GM23338 (cell line): ENCODE data around the gene HNMT. TPM values are rescaled to one million over a fixed set of nuclear protein-coding genes. Genes with fewer than 3 reads are reported as not detected.

Experiments used
- ATAC-seq: fragments of 200-7000 bp; cut with Tn5 transposase; 3 replicates; pipeline ENCODE4 v1.9.1; 2020
- DNase-seq: peaks from one replicate; pipeline ENCODE4 v3.0.0-alpha.2; 2015; ENCODE audit warnings: low spot score
- H2AFZ ChIP-seq: fragments of 200-600 bp; sonication (generic); 2 replicates; pipeline ENCODE4 v1.8.0; 2016; ENCODE audit warnings: antibody characterized with exemption, mild to moderate bottlenecking, moderate library complexity
- H3F3A ChIP-seq: fragments of 200-600 bp; sonication (generic); replicated peaks from 2 replicates; pipeline ENCODE4 v1.8.0; 2017; ENCODE audit warnings: antibody characterized with exemption, mixed run types, low read depth
- H3K27ac ChIP-seq: fragments of 200-600 bp; sonication (generic); 2 replicates; pipeline ENCODE4 v1.6.1; 2016; ENCODE audit warnings: low read depth
- H3K27me3 ChIP-seq: fragments of 200-600 bp; sonication (generic); 2 replicates; pipeline ENCODE4 v1.8.0; 2016; ENCODE audit warnings: mild to moderate bottlenecking, mixed run types, moderate library complexity; ENCODE audit not compliant: insufficient read depth
- H3K36me3 ChIP-seq: fragments of 200-600 bp; sonication (generic); 2 replicates; pipeline ENCODE4 v1.8.0; 2016; ENCODE audit warnings: mild to moderate bottlenecking; ENCODE audit not compliant: insufficient read depth
- H3K4me1 ChIP-seq: fragments of 200-600 bp; sonication (generic); 2 replicates; pipeline ENCODE4 v1.8.0; 2016; ENCODE audit warnings: mild to moderate bottlenecking, moderate library complexity; ENCODE audit not compliant: insufficient read depth
- H3K4me2 ChIP-seq: fragments of 200-600 bp; sonication (generic); 2 replicates; pipeline ENCODE4 v1.7.1; 2017; ENCODE audit warnings: mixed run types
- H3K4me3 ChIP-seq: fragments of 200-600 bp; sonication (generic); 2 replicates; pipeline ENCODE4 v1.6.1; 2016; ENCODE audit warnings: mixed run types
- H3K79me2 ChIP-seq: fragments of 200-600 bp; sonication (generic); replicated peaks from 2 replicates; pipeline ENCODE4 v1.8.0; 2017; ENCODE audit warnings: mild to moderate bottlenecking; ENCODE audit not compliant: insufficient read depth
- H3K9me2 ChIP-seq: fragments of 200-600 bp; sonication (generic); 2 replicates; pipeline ENCODE4 v1.8.0; 2017; ENCODE audit not compliant: insufficient read depth
- H4K20me1 ChIP-seq: fragments of 200-600 bp; sonication (generic); replicated peaks from 2 replicates; pipeline ENCODE4 v1.8.0; 2017; ENCODE audit warnings: mild to moderate bottlenecking; ENCODE audit not compliant: insufficient read depth
- H3K27ac Mint-ChIP-seq: 2 replicates; pipeline ENCODE4 v1.8.0; 2020; ENCODE audit warnings: inconsistent platforms, mild to moderate bottlenecking, moderate library complexity, mixed read lengths
- H3K27me3 Mint-ChIP-seq: 3 replicates; pipeline ENCODE4 v1.8.0; 2022; ENCODE audit warnings: low read depth, mild to moderate bottlenecking, moderate library complexity, mixed read lengths, inconsistent platforms; ENCODE audit not compliant: insufficient read depth, poor library complexity
- H3K36me3 Mint-ChIP-seq: 3 replicates; pipeline ENCODE4 v1.8.0; 2021; ENCODE audit warnings: low read depth, mild to moderate bottlenecking, inconsistent platforms, moderate library complexity, mixed read lengths
- H3K4me1 Mint-ChIP-seq: 3 replicates; pipeline ENCODE4 v1.8.0; 2020; ENCODE audit warnings: mild to moderate bottlenecking, inconsistent platforms, mixed read lengths
- H3K4me3 Mint-ChIP-seq: 3 replicates; pipeline ENCODE4 v1.8.0; 2021; ENCODE audit warnings: moderate library complexity, mild to moderate bottlenecking, inconsistent platforms, mixed read lengths
- H3K9me3 Mint-ChIP-seq: 3 replicates; pipeline ENCODE4 v1.8.0; 2020; ENCODE audit warnings: moderate library complexity, mild to moderate bottlenecking, inconsistent platforms, mixed read lengths
- CREB1 ChIP-seq: fragments of 250-450 bp; sonication (Bioruptor Pico); IDR thresholded peaks from 2 replicates; pipeline ENCODE4 v1.5.0; 2020; ENCODE audit warnings: low read depth, mild to moderate bottlenecking, moderate library complexity
- CTCF ChIP-seq, 2 experiments: fragments of 200-600 bp in 1 of 2; sonication (generic) in 1 of 2; conservative IDR thresholded peaks; 2 replicates each; pipeline versions ENCODE4 v1.5.1 to v1.6.1; 2016 to 2017; ENCODE audit warnings: antibody characterized with exemption in 2 of 2, low read depth in 2 of 2, mild to moderate bottlenecking in 2 of 2, moderate library complexity in 1 of 2
- ETS1 ChIP-seq: IDR thresholded peaks from 2 replicates; pipeline ENCODE4 v1.6.1; 2016; ENCODE audit warnings: antibody characterized with exemption
- EZH2 ChIP-seq: fragments of 200-600 bp; sonication (generic); IDR thresholded peaks from one replicate; pipeline ENCODE4 v1.8.0; 2017; ENCODE audit warnings: antibody characterized with exemption, mild to moderate bottlenecking, low read depth; ENCODE audit not compliant: unreplicated experiment
- EZH2phosphoT487 ChIP-seq: fragments of 200-600 bp; sonication (generic); IDR thresholded peaks from one replicate; pipeline ENCODE4 v1.8.1; 2018; ENCODE audit warnings: antibody characterized with exemption; ENCODE audit not compliant: unreplicated experiment
- JUNB ChIP-seq: IDR thresholded peaks from one replicate; pipeline ENCODE4 v1.6.1; 2016; ENCODE audit warnings: antibody characterized with exemption; ENCODE audit not compliant: unreplicated experiment
- NANOG ChIP-seq: IDR thresholded peaks from 2 replicates; pipeline ENCODE4 v1.6.1; 2016; ENCODE audit warnings: antibody characterized with exemption, borderline replicate concordance
- POLR2AphosphoS5 ChIP-seq: IDR thresholded peaks from 2 replicates; pipeline ENCODE4 v1.6.1; 2016; ENCODE audit warnings: antibody characterized with exemption, low read depth
- REST ChIP-seq: IDR thresholded peaks from one replicate; pipeline ENCODE4 v1.6.1; 2018; ENCODE audit warnings: antibody characterized with exemption; ENCODE audit not compliant: unreplicated experiment
- STAT1 ChIP-seq: IDR thresholded peaks from one replicate; pipeline ENCODE4 v1.6.1; 2016; ENCODE audit warnings: antibody characterized with exemption; ENCODE audit not compliant: unreplicated experiment
- ZNF114 ChIP-seq: fragments of 250-450 bp; sonication (Bioruptor Pico); IDR thresholded peaks from 2 replicates; pipeline ENCODE4 v1.5.0; 2020; ENCODE audit warnings: mild to moderate bottlenecking, moderate library complexity
- ZNF331 ChIP-seq: fragments of 250-450 bp; sonication (Bioruptor Pico); IDR thresholded peaks from 2 replicates; pipeline ENCODE4 v1.5.0; 2020; ENCODE audit warnings: low read depth, mild to moderate bottlenecking, moderate library complexity
- ZNF462 ChIP-seq: fragments of 250-450 bp; sonication (Bioruptor Pico); IDR thresholded peaks from 2 replicates; pipeline ENCODE4 v1.5.0; 2020; ENCODE audit warnings: mild to moderate bottlenecking, moderate library complexity
- polyA plus RNA-seq: library from polyadenylated mRNA; unstranded; fragments of >200 nt; fragmentation: Nextera tagmentation; extraction: Ambion mirVana; gene quantifications from 2 replicates; pipeline ENCODE4 v1.2.1, GENCODE V29; 2016
- total RNA-seq: library from RNA; depleted of rRNA; stranded (reverse); fragments of >200 nt; shearing (Covaris generic); gene quantifications from 2 replicates; pipeline ENCODE4 v1.2.3, GENCODE V29; 2014

HNMT gene
- total and polyA plus RNA-seq, 2 experiments from 2014 or later, result 3.3 to 3.4 TPM

- no peak for TF ChIP-seq POLR2AphosphoS5
Measured at GRCh38 chr2:138029276-138029675, 65.0 kb downstream of the HNMT start (continued).

- no peak for ATAC-seq
- Histone ChIP-seq H3K79me2 (no peaks in the 10 kb centered on the region), H3K27me3 (no peaks in the 10 kb centered on the region), H2AFZ (no peak overlapping the region), H3K9me2 (peaks cover 8% of the 10 kb centered on the region), H3K4me3 (no peak overlapping the region), H3F3A (no peaks in the 10 kb centered on the region), H3K27ac (no peak overlapping the region), H4K20me1 (no peaks in the 10 kb centered on the region), H3K36me3 (no peaks in the 10 kb centered on the region), H3K4me2 (no peak overlapping the region), H3K4me1 (no peaks in the 10 kb centered on the region)
- no peak for DNase-seq
- Mint-ChIP-seq H3K27me3 (no peaks in the 10 kb centered on the region), H3K27ac (no peak overlapping the region), H3K36me3 (no peaks in the 10 kb centered on the region), H3K4me1 (no peaks in the 10 kb centered on the region), H3K4me3 (no peak overlapping the region), H3K9me3 (no peaks in the 10 kb centered on the region)
- TF ChIP-seq CTCF (conservative IDR thresholded peaks at IDR 0.05; ENCODE audit: low read depth in 2 of 2), result no peak
- TF ChIP-seq ZNF331 (CRISPR knock-in tag), result no peak
- TF ChIP-seq CREB1 (CRISPR knock-in tag), result no peak
- no peak for TF ChIP-seq EZH2
- TF ChIP-seq REST, result no peak
- TF ChIP-seq ZNF462, result no peak
- TF ChIP-seq ETS1, result no peak
- no peak for TF ChIP-seq ZNF114 (CRISPR knock-in tag)
- no peak for TF ChIP-seq NANOG
- TF ChIP-seq POLR2AphosphoS5, result no peak
- TF ChIP-seq JUNB, result no peak
- no peak for TF ChIP-seq EZH2phosphoT487
- no peak for TF ChIP-seq STAT1
Measured at GRCh38 chr2:138030459-138030858, 66.2 kb downstream of the HNMT start.
